Calu3 (cell line): ENCODE results near the gene CPNE7. TPM values are rescaled to one million over a fixed set of nuclear protein-coding genes. Genes with fewer than 3 reads are reported as not detected.
A peak's percentile ranks its signal among the peaks of the same experiment; 100 is the strongest.

Experiments used
- BruUV-seq: library from RNA; stranded (reverse); fragments of 400-500 nt; replicated peaks from 2 replicates; lab custom pipeline; 2021; lab: Mats Ljungman, UMichigan
- CTCF ChIA-PET: fragments of 300-600 bp; sonication (Branson Sonifier 250); formaldehyde crosslinking; loops from one replicate; lab custom pipeline; 2022; ENCODE audit warnings: antibody characterized with exemption; lab: Charles Lee
- DNase-seq: peaks from one replicate; pipeline ENCODE4 v3.0.0; 2022
- H3K27ac Mint-ChIP-seq: one replicate; pipeline ENCODE4 v1.8.0; 2022; ENCODE audit warnings: mixed read lengths; ENCODE audit not compliant: unreplicated experiment
- H3K27me3 Mint-ChIP-seq: one replicate; pipeline ENCODE4 v1.8.0; 2022; ENCODE audit warnings: mixed read lengths; ENCODE audit not compliant: unreplicated experiment
- H3K36me3 Mint-ChIP-seq: one replicate; pipeline ENCODE4 v1.8.0; 2022; ENCODE audit warnings: mild to moderate bottlenecking, moderate library complexity, mixed read lengths; ENCODE audit not compliant: insufficient read depth, unreplicated experiment
- H3K4me1 Mint-ChIP-seq: one replicate; pipeline ENCODE4 v1.8.0; 2022; ENCODE audit warnings: mild to moderate bottlenecking, low read depth, mixed read lengths; ENCODE audit not compliant: unreplicated experiment
- H3K4me3 Mint-ChIP-seq: one replicate; pipeline ENCODE4 v1.8.0; 2022; ENCODE audit warnings: mild to moderate bottlenecking, low read depth, moderate library complexity, mixed read lengths; ENCODE audit not compliant: unreplicated experiment
- H3K9me3 Mint-ChIP-seq: one replicate; pipeline ENCODE4 v1.8.0; 2022; ENCODE audit warnings: low read depth, mixed read lengths; ENCODE audit not compliant: unreplicated experiment
- CTCF ChIP-seq: fragments of 200-600 bp; IDR thresholded peaks from one replicate; pipeline ENCODE4 v1.8.0; 2022; ENCODE audit warnings: antibody characterized with exemption; ENCODE audit not compliant: unreplicated experiment
- intact Hi-C: fragments of 100-400 bp; cut with micrococcal nuclease; formaldehyde crosslinking; loops from one replicate; pipeline ENCODE4 v1.10.0; 2022; ENCODE audit not compliant: unreplicated experiment
- total RNA-seq: library from RNA; stranded (reverse); gene quantifications from 2 replicates; pipeline ENCODE4 v1.2.3, GENCODE V29; 2022

Gene CPNE7
- total RNA-seq, 1 experiment from 2014 or later = 31.3 TPM

GRCh38 chr16:89561142-89561883, 14.2 kb upstream of the CPNE7 start:
- peaks cover 96% of the 10 kb centered on the region for H3K36me3 Mint-ChIP-seq
- no peaks in the 10 kb centered on the region for H3K27me3 Mint-ChIP-seq
- no peak for TF ChIP-seq CTCF
- peak overlapping the region; percentile 50 for H3K27ac Mint-ChIP-seq
- H3K4me1 Mint-ChIP-seq = peaks cover 46% of the 10 kb centered on the region
- intact Hi-C loops = loop anchor here (5.0 kb wide), 1 partner anchor 229 kb away; no protein-coding TSS in a partner anchor
- BruUV-seq = no TSS peak
- no peaks in the 10 kb centered on the region for H3K9me3 Mint-ChIP-seq
- CTCF ChIA-PET = no interaction called here
- no peak for DNase-seq
- peak overlapping the region; percentile 96 for H3K4me3 Mint-ChIP-seq

- Mint-ChIP-seq H3K4me3 (peak overlapping the region; percentile 96), H3K36me3 (peaks cover 94% of the 10 kb centered on the region), H3K27ac (peak overlapping the region; percentile 50), H3K27me3 (no peaks in the 10 kb centered on the region), H3K4me1 (peaks cover 48% of the 10 kb centered on the region), H3K9me3 (no peaks in the 10 kb centered on the region)
- intact Hi-C loops = loop anchor here (5.0 kb wide), 1 partner anchor 230 kb away; no protein-coding TSS in a partner anchor
- DNase-seq = peak; percentile 54
- BruUV-seq = TSS peak; percentile 46
- TF ChIP-seq CTCF = no peak
- CTCF ChIA-PET = no interaction called here
Measured at GRCh38 chr16:89561884-89562599, 13.5 kb upstream of the CPNE7 start.

GRCh38 chr16:89562939-89563338, 12.6 kb upstream of the CPNE7 start:
- intact Hi-C loops = loop anchor here (5.0 kb wide), 1 partner anchor 231 kb away; no protein-coding TSS in a partner anchor
- Mint-ChIP-seq H3K4me1 (peaks cover 48% of the 10 kb centered on the region), H3K27me3 (no peaks in the 10 kb centered on the region), H3K9me3 (no peaks in the 10 kb centered on the region), H3K4me3 (peak overlapping the region; percentile 96), H3K27ac (no peak overlapping the region), H3K36me3 (peaks cover 91% of the 10 kb centered on the region)
- no peak for TF ChIP-seq CTCF
- BruUV-seq = no TSS peak
- DNase-seq = no peak
- CTCF ChIA-PET = no interaction called here

GRCh38 chr16:89563639-89564392, 11.7 kb upstream of the CPNE7 start:
- CTCF ChIA-PET = no interaction called here
- TF ChIP-seq CTCF = no peak
- intact Hi-C loops = loop anchor here (5.0 kb wide), 1 partner anchor 232 kb away; no protein-coding TSS in a partner anchor
- Mint-ChIP-seq H3K27ac (peak overlapping the region; percentile 82), H3K9me3 (no peaks in the 10 kb centered on the region), H3K4me1 (peaks cover 48% of the 10 kb centered on the region), H3K4me3 (peak overlapping the region; percentile 61), H3K27me3 (peaks cover 3% of the 10 kb centered on the region), H3K36me3 (peaks cover 95% of the 10 kb centered on the region)
- no peak for DNase-seq
- BruUV-seq = no TSS peak
